Kidney epithelial cell (primary cell): ENCODE measurements around the gene MAP1LC3B2. TPM values are rescaled to one million over a fixed set of nuclear protein-coding genes. Genes with fewer than 3 reads are reported as not detected.
"Not testable (repeated sequence)": the region's sequence is repeated elsewhere in the genome, so short reads cannot be mapped to it uniquely, and the experiment has no call there.

ENCODE experiments used
- DNase-seq: peaks from one replicate; pipeline ENCODE4 v3.0.0-alpha.2; 2010; ENCODE audit warnings: low read depth
- H3K27me3 ChIP-seq: 2 replicates; pipeline ENCODE4 v1.6.0; 2011; ENCODE audit warnings: low read length; ENCODE audit not compliant: control insufficient read depth, insufficient read depth
- H3K36me3 ChIP-seq: 2 replicates; pipeline ENCODE4 v1.5.1; 2011; ENCODE audit warnings: low read length; ENCODE audit not compliant: control insufficient read depth, insufficient read depth
- H3K4me3 ChIP-seq: 2 replicates; pipeline ENCODE4 v1.5.1; 2011; ENCODE audit warnings: low read depth, mild to moderate bottlenecking, control low read depth, low read length
- total RNA-seq: library from RNA; depleted of rRNA; stranded (reverse); fragments of >200 nt; gene quantifications from 2 replicates; pipeline ENCODE4 v1.2.3, GENCODE V29; 2015
- TF ChIP-seq, protein P1 (sequence below): IDR thresholded peaks from 2 replicates; pipeline ENCODE4 v1.5.1; 2011; ENCODE audit warnings: mild to moderate bottlenecking, moderate library complexity, low read length, control low read depth, inconsistent platforms; ENCODE audit not compliant: insufficient read depth, poor library complexity, severe bottlenecking

Gene MAP1LC3B2
- total RNA-seq, 1 donor from 2014 or later = 1.5 TPM

DNA sequence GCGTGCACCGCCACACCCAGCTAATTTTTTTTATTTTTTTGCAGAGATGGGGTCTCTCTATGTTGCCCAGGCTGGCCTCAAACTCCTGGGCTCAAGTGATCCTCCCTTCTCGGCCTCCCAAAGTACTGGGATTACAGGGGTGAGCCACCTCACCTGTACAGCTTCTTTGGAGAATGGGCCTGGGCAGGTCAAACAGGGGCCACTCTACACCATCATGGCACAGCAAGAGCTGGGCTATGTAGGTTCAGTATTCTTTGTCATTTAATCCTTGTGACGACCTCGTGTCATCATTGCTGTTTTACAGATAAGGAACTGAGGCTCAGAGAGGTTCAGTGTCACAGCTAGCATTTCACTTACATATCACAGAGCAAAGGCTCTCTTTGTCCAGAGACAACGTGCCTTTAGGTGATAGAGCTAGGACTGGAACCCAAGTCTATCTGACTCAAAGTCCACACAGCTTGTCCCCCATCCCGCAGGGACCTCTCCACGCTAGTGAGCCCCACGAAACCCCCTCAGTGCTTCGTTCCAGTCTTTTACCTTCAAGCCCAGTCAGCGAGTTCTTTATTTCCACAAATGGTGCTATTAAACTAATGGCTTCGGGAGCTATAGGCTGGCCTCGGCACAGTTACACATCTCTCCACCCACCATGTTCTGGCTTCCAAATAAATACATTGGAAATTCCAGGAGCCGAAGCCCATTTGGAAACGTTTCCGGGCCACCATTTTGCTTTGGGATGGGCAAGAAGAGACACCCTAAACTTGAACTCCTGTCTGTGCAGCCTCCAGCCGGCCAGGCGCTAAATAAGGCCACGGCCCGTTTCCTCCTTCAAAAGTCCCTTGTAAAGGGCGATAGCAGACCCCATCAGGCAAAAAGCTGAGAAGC, 660 bp upstream of the MAP1LC3B2 start:
- Histone ChIP-seq H3K4me3 (no peak overlapping the region), H3K36me3 (no peaks in the 10 kb centered on the region), H3K27me3 (no peaks in the 10 kb centered on the region)
- no peak for DNase-seq
- TF ChIP-seq, protein P1, sequence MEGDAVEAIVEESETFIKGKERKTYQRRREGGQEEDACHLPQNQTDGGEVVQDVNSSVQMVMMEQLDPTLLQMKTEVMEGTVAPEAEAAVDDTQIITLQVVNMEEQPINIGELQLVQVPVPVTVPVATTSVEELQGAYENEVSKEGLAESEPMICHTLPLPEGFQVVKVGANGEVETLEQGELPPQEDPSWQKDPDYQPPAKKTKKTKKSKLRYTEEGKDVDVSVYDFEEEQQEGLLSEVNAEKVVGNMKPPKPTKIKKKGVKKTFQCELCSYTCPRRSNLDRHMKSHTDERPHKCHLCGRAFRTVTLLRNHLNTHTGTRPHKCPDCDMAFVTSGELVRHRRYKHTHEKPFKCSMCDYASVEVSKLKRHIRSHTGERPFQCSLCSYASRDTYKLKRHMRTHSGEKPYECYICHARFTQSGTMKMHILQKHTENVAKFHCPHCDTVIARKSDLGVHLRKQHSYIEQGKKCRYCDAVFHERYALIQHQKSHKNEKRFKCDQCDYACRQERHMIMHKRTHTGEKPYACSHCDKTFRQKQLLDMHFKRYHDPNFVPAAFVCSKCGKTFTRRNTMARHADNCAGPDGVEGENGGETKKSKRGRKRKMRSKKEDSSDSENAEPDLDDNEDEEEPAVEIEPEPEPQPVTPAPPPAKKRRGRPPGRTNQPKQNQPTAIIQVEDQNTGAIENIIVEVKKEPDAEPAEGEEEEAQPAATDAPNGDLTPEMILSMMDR = no peak

DNA sequence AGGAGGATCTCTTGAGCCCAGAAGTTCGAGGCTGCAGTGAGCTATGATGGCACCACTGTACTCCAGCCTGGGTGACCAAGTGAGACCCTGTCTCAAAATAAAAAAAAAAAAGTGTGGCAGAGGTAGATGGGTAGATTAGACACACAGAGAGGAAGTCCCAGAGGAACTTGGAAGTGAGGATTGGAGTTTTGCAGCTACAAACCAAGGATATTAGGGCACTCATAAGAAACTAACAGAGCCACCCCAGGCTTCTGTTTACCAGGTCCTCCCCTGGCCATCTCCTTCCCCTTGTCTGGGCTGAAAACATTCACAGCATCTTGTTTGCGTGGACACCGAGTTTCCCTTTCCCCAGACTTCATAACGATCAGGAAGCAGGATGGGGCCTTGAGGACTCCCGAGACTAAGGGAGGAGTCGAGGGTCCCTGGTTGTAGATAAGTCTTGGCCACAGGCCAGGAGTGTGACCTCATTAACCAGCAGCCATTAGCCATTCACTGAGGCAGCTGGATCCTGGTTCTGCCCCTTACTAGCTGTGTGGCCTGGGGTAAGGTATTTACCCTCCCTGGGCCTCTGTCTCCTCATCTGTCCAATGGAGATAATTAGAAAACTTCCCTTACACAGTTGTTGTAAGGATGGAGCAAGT, 2.1 kb downstream of the MAP1LC3B2 start:
- H3K36me3 ChIP-seq = no peaks in the 10 kb centered on the region
- H3K27me3 ChIP-seq = no peaks in the 10 kb centered on the region
- H3K4me3 ChIP-seq = no peak overlapping the region
- TF ChIP-seq, protein P1 = no peak
- no peak for DNase-seq

DNA sequence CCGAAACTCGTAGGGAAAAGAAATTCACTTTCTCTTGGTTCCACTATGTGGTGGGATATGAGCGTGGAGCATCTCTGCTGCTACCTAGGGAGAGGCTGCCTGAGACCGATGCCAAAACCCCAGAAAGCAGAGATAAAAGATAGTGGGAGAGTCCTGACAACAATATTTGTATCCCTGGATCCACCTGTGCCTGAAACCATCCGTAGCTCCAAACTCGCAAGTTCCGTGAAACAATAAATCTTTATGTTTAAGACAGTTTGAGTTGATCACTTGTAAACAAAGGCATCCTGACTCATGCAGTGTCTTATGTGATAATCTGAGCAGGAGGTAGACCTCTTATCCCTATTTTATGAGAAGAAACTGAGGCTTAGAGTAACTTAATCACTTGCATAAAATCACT, 2.9 kb downstream of the MAP1LC3B2 start:
- TF ChIP-seq, protein P1 = no peak
- H3K36me3 ChIP-seq = no peaks in the 10 kb centered on the region
- no peak for DNase-seq

DNA sequence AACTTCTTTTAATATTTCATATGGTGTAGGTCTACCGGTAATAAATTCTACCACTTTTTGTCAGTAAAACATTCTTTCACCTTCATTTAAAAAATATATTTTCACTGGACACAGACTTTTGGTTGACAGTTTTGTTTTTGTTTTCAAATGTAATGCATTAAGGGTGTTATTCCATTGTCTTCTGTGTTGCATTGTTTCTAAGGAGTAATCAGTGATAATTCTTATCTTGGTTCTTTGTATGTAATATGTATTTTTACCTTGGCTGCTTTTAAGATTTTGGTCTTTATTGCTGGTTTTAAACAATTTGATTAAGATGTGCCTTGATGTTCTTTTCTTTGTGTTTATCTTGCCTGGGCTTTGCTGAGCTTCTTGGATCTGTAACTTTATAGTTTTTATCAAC, 4.1 kb downstream of the MAP1LC3B2 start:
- Histone ChIP-seq H3K27me3 (no peaks in the 10 kb centered on the region), H3K4me3 (no peak overlapping the region), H3K36me3 (no peaks in the 10 kb centered on the region)
- TF ChIP-seq, protein P1 = no peak
- no peak for DNase-seq

More for the DNA sequence above, 2.9 kb downstream of the MAP1LC3B2 start:
- H3K4me3 ChIP-seq = no peak overlapping the region
- no peaks in the 10 kb centered on the region for H3K27me3 ChIP-seq

DNA sequence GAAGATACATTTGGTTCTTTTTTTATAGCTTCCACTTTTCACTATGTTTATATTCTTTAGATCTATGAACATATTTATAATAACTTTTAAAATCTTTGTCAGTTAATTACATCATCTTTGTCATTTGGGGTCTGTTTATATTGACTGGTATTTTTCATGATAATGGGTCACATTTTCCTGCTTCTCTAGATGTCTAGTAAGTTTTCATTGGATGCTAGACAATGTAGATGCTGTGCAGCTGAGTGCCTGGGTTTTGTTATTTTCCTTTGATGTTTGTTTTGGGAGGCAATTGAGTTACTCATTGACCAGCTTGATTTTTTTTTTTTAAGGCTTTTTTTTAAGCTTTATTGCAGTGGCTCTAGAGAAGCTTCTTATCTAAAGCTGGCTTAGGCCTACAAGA, 4.9 kb downstream of the MAP1LC3B2 start:
- TF ChIP-seq, protein P1 = no peak
- no peak overlapping the region for H3K4me3 ChIP-seq
- H3K36me3 ChIP-seq = no peaks in the 10 kb centered on the region
- H3K27me3 ChIP-seq = no peaks in the 10 kb centered on the region
- no peak for DNase-seq

DNA sequence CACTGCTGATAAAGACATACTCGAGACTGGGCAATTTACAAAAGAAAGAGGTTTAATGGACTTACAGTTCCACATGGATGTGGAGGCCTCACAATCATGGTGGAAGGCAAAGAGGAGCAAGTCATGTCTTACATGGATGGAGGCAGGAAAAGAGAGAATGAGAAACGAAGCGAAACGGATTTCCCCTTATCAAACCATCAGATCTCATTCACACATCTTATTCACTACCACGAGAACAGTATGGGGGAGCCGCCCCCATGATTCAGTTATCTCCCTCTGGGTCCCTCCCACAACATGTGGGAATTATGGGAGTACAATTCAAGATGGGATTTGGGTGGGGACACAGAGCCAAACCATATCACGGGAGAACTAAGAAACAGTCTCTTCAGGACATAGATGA, 6.0 kb downstream of the MAP1LC3B2 start:
- DNase-seq, H3K27me3 ChIP-seq, H3K4me3 ChIP-seq, H3K36me3 ChIP-seq: not testable (repeated sequence)
